H9 (cell line): Measurements from ENCODE around the gene GMPR2. TPM values are rescaled to one million over a fixed set of nuclear protein-coding genes. Genes with fewer than 3 reads are reported as not detected.
A peak's percentile ranks its signal among the peaks of the same experiment; 100 is the strongest.

ENCODE experiments used
- DNase-seq: peaks from one replicate; pipeline ENCODE4 v3.0.0-alpha.2; 2017
- H2AFZ ChIP-seq: one replicate; pipeline ENCODE4 v1.6.1; 2013; ENCODE audit warnings: mild to moderate bottlenecking, low read length, control low read depth, moderate library complexity
- H2AK5ac ChIP-seq: 2 replicates; pipeline ENCODE4 v1.6.1; 2013; ENCODE audit warnings: low read length, control low read depth, mixed read lengths; ENCODE audit not compliant: insufficient read length
- H2BK120ac ChIP-seq: one replicate; pipeline ENCODE4 v1.6.1; 2013; ENCODE audit warnings: low read depth, mild to moderate bottlenecking, low read length, control low read depth, inconsistent platforms; ENCODE audit not compliant: poor library complexity, severe bottlenecking
- H2BK12ac ChIP-seq: 2 replicates; pipeline ENCODE4 v1.6.1; 2013; ENCODE audit warnings: low read length, control low read depth, mixed read lengths, low read depth; ENCODE audit not compliant: insufficient read length
- H2BK15ac ChIP-seq: 2 replicates; pipeline ENCODE4 v1.6.1; 2013; ENCODE audit warnings: low read depth, low read length, control low read depth
- H2BK20ac ChIP-seq: one replicate; pipeline ENCODE4 v1.6.1; 2013; ENCODE audit warnings: low read depth, mild to moderate bottlenecking, low read length, control low read depth, inconsistent platforms; ENCODE audit not compliant: poor library complexity, severe bottlenecking
- H2BK5ac ChIP-seq: 2 replicates; pipeline ENCODE4 v1.6.1; 2013; ENCODE audit warnings: low read length, control low read depth, mixed read lengths; ENCODE audit not compliant: insufficient read length
- H3K14ac ChIP-seq: 2 replicates; pipeline ENCODE4 v1.6.1; 2013; ENCODE audit warnings: low read length, control low read depth; ENCODE audit not compliant: insufficient read depth
- H3K18ac ChIP-seq: 2 replicates; pipeline ENCODE4 v1.6.1; 2013; ENCODE audit warnings: low read depth, mild to moderate bottlenecking, mixed read lengths, low read length, control low read depth; ENCODE audit not compliant: insufficient read length
- H3K23ac ChIP-seq: 2 replicates; pipeline ENCODE4 v1.6.1; 2013; ENCODE audit warnings: low read length, control low read depth, mixed read lengths, low read depth; ENCODE audit not compliant: insufficient read length
- H3K23me2 ChIP-seq: 2 replicates; pipeline ENCODE4 v1.6.1; 2013; ENCODE audit warnings: low read depth, mild to moderate bottlenecking, mixed read lengths, low read length, control low read depth; ENCODE audit not compliant: insufficient read length, poor library complexity, severe bottlenecking
- H3K27ac ChIP-seq: 2 replicates; pipeline ENCODE4 v1.5.1; 2013; ENCODE audit warnings: low read length, control low read depth, mixed read lengths, low read depth; ENCODE audit not compliant: insufficient read length
- H3K27me3 ChIP-seq: 2 replicates; pipeline ENCODE4 v1.6.1; 2013; ENCODE audit warnings: low read length, control low read depth, inconsistent platforms; ENCODE audit not compliant: insufficient read depth
- H3K4ac ChIP-seq: 2 replicates; pipeline ENCODE4 v1.6.1; 2013; ENCODE audit warnings: low read depth, mild to moderate bottlenecking, control low read depth, inconsistent platforms, low read length, moderate library complexity
- H3K4me1 ChIP-seq: 2 replicates; pipeline ENCODE4 v1.6.1; 2013; ENCODE audit warnings: low read length, control low read depth, inconsistent platforms; ENCODE audit not compliant: insufficient read depth
- H3K4me2 ChIP-seq: 2 replicates; pipeline ENCODE4 v1.6.1; 2013; ENCODE audit warnings: low read length, control low read depth, mixed read lengths; ENCODE audit not compliant: insufficient read length, insufficient read depth
- H3K56ac ChIP-seq: 2 replicates; pipeline ENCODE4 v1.6.1; 2013; ENCODE audit warnings: low read depth, mild to moderate bottlenecking, mixed read lengths, low read length, control low read depth; ENCODE audit not compliant: insufficient read length
- H3K79me1 ChIP-seq: 2 replicates; pipeline ENCODE4 v1.6.1; 2013; ENCODE audit warnings: low read depth, mild to moderate bottlenecking, moderate library complexity, low read length, control low read depth, inconsistent platforms; ENCODE audit not compliant: insufficient read depth, poor library complexity, severe bottlenecking
- H3K79me2 ChIP-seq: 2 replicates; pipeline ENCODE4 v1.6.1; 2013; ENCODE audit warnings: low read length, control low read depth, inconsistent platforms; ENCODE audit not compliant: insufficient read depth
- H3K9ac ChIP-seq: 2 replicates; pipeline ENCODE4 v1.6.1; 2013; ENCODE audit warnings: low read length, control low read depth, mixed read lengths; ENCODE audit not compliant: insufficient read length; ENCODE audit errors: extremely low read depth
- H3K9me3 ChIP-seq: one replicate; pipeline ENCODE4 v1.6.1; 2013; ENCODE audit warnings: low read depth, low read length, inconsistent platforms; ENCODE audit not compliant: control insufficient read depth
- H3T11ph ChIP-seq: one replicate; pipeline ENCODE4 v1.6.1; 2013; ENCODE audit warnings: mild to moderate bottlenecking, low read length, control low read depth, inconsistent platforms
- H4K20me1 ChIP-seq: one replicate; pipeline ENCODE4 v1.6.1; 2013; ENCODE audit not compliant: control insufficient read depth, insufficient read length, insufficient read depth
- H4K5ac ChIP-seq: 2 replicates; pipeline ENCODE4 v1.6.1; 2013; ENCODE audit warnings: low read depth, mild to moderate bottlenecking, mixed read lengths, low read length, control low read depth; ENCODE audit not compliant: insufficient read length
- H4K8ac ChIP-seq: replicated peaks from 2 replicates; pipeline ENCODE4 v1.6.1; 2013; ENCODE audit warnings: low read length, control low read depth, mixed read lengths, low read depth; ENCODE audit not compliant: insufficient read length
- H4K91ac ChIP-seq: 2 replicates; pipeline ENCODE4 v1.6.1; 2013; ENCODE audit warnings: low read depth, mild to moderate bottlenecking, moderate library complexity, mixed read lengths, low read length, control low read depth; ENCODE audit not compliant: insufficient read length
- H3K27ac Mint-ChIP-seq, 3 experiments: 2 replicates in 2 of 3; 3 replicates in 1 of 3; pipeline ENCODE4 v1.8.0; 2020 to 2021; ENCODE audit warnings: mixed read lengths in 3 of 3, mild to moderate bottlenecking in 1 of 3, moderate library complexity in 1 of 3
- H3K27me3 Mint-ChIP-seq: 2 replicates; pipeline ENCODE4 v1.8.0; 2021; ENCODE audit warnings: low read depth, mild to moderate bottlenecking, moderate library complexity, mixed read lengths
- H3K36me3 Mint-ChIP-seq, 3 experiments: 2 replicates in 2 of 3; 3 replicates in 1 of 3; pipeline ENCODE4 v1.8.0; 2020 to 2021; ENCODE audit warnings: low read depth in 3 of 3, mixed read lengths in 3 of 3; ENCODE audit not compliant: insufficient read depth in 1 of 3
- H3K4me1 Mint-ChIP-seq, 2 experiments: 2 replicates each; pipeline ENCODE4 v1.8.0; 2020; ENCODE audit warnings: mixed read lengths in 2 of 2
- H3K4me3 Mint-ChIP-seq, 2 experiments: 2 replicates in 1 of 2; 3 replicates in 1 of 2; pipeline ENCODE4 v1.8.0; 2020 to 2021; ENCODE audit warnings: mild to moderate bottlenecking in 2 of 2, mixed read lengths in 2 of 2, moderate library complexity in 1 of 2
- H3K9me3 Mint-ChIP-seq, 2 experiments: 2 replicates in 1 of 2; 3 replicates in 1 of 2; pipeline ENCODE4 v1.8.0; 2020; ENCODE audit warnings: mild to moderate bottlenecking in 2 of 2, mixed read lengths in 2 of 2, moderate library complexity in 1 of 2
- WGBS: extraction: QIAGEN DNeasy Blood & Tissue Kit; methylation state at CpG from one replicate; pipeline ENCODE4 v1.1.7; 2013; ENCODE audit warnings: missing lambda C conversion rate, low lambda C conversion rate, mixed read lengths; ENCODE audit not compliant: insufficient read length; ENCODE audit errors: extremely low coverage; 5-methylcytosine and 5-hydroxymethylcytosine counted together
- total RNA-seq: library from RNA; stranded (reverse); gene quantifications from 2 replicates; pipeline ENCODE4 v1.2.1, GENCODE V29; 2021
- TF ChIP-seq, protein P1 (sequence below): fragments of 200-600 bp; sonication (generic); conservative IDR thresholded peaks from 3 replicates; pipeline ENCODE4 v1.8.0; 2021; ENCODE audit warnings: antibody characterized with exemption, mild to moderate bottlenecking

Gene GMPR2
- total RNA-seq, 1 experiment from 2014 or later = 84.7 TPM

DNA sequence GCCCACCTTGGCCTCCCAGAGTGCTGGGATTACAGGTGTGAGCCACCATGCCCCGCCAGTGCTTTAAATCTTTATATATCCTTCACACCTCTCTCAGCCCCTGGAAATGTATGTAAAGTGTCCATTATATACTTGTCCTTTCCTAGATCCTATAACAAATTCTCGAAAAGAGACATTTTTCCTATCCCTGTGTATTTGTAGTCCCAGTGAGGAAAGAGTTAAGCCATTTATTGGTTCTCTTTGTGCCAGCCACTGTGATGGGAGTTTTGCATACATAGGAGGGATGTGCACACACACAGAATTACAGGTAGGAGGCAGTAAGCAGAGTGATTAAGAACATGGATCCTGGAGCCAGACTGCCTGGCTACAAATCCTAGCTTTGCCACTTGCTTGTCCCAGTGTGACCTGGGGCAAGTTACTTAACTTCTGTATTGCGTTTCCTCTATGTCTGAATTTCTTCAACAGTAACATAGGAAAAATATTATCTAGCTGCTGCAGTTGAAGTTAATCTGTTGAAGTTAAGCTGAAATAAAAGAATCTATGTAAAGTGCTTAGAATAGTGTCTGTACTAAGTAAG, 40.8 kb downstream of the GMPR2 start:
- H3K18ac ChIP-seq = no peak overlapping the region
- H4K20me1 ChIP-seq = no peaks in the 10 kb centered on the region
- H3K36me3 Mint-ChIP-seq = 0 out of 7 replicates have a peak, but pooled peaks cover 0 to 4% (median 0%) of the 10 kb centered on the region in 3 experiments
- no peak overlapping the region for H3K4me3 Mint-ChIP-seq
- no peak overlapping the region for H2BK5ac ChIP-seq
- H3K4me1 ChIP-seq = no peaks in the 10 kb centered on the region
- no peaks in the 10 kb centered on the region for H3K79me1 ChIP-seq
- H4K8ac ChIP-seq = no peak overlapping the region
- H2BK12ac ChIP-seq = no peak overlapping the region
- no peak overlapping the region for H3K4me2 ChIP-seq
- no peak overlapping the region for H3K14ac ChIP-seq
- no peak overlapping the region for H2BK20ac ChIP-seq
- H2AK5ac ChIP-seq = no peak overlapping the region
- H2BK120ac ChIP-seq = no peak overlapping the region
- H4K5ac ChIP-seq = no peak overlapping the region
- H3K4me1 Mint-ChIP-seq = peaks cover 12 to 14% of the 10 kb centered on the region in 2 experiments
- H2AFZ ChIP-seq = no peak overlapping the region
- no peaks in the 10 kb centered on the region for H3K27me3 Mint-ChIP-seq
- H3K23me2 ChIP-seq = peaks cover 8% of the 10 kb centered on the region
- WGBS = no CpG with 5 or more reads among the region's 3 CpGs
- H3K9me3 Mint-ChIP-seq = no peaks in the 10 kb centered on the region
- DNase-seq = no peak
- no peak overlapping the region for H3K4ac ChIP-seq
- H4K91ac ChIP-seq = no peak overlapping the region
- no peak overlapping the region for H3K27ac ChIP-seq
- no peaks in the 10 kb centered on the region for H3K9me3 ChIP-seq
- TF ChIP-seq, protein P1, sequence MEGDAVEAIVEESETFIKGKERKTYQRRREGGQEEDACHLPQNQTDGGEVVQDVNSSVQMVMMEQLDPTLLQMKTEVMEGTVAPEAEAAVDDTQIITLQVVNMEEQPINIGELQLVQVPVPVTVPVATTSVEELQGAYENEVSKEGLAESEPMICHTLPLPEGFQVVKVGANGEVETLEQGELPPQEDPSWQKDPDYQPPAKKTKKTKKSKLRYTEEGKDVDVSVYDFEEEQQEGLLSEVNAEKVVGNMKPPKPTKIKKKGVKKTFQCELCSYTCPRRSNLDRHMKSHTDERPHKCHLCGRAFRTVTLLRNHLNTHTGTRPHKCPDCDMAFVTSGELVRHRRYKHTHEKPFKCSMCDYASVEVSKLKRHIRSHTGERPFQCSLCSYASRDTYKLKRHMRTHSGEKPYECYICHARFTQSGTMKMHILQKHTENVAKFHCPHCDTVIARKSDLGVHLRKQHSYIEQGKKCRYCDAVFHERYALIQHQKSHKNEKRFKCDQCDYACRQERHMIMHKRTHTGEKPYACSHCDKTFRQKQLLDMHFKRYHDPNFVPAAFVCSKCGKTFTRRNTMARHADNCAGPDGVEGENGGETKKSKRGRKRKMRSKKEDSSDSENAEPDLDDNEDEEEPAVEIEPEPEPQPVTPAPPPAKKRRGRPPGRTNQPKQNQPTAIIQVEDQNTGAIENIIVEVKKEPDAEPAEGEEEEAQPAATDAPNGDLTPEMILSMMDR = peak; percentile 27; the same call in 1 of the 3 replicates
- H3K79me2 ChIP-seq = no peaks in the 10 kb centered on the region
- H3K23ac ChIP-seq = no peak overlapping the region
- no peak overlapping the region for H3K9ac ChIP-seq
- no peak overlapping the region for H3K27ac Mint-ChIP-seq
- no peak overlapping the region for H3K56ac ChIP-seq
- H3T11ph ChIP-seq = no peak overlapping the region
- H3K27me3 ChIP-seq = no peaks in the 10 kb centered on the region
- no peak overlapping the region for H2BK15ac ChIP-seq
